ENCODE measurements around the gene GRAMD1B.

GRCh38 chr11:123410218-123410549 is 19.9 kb upstream of the GRAMD1B start:
- TF ChIP-seq CTCF (IDR thresholded peaks at IDR 0.05): no peak
- TF ChIP-seq POLR2A (IDR thresholded peaks at IDR 0.05): no peak
- TF ChIP-seq EP300 (IDR thresholded peaks at IDR 0.05): no peak
- TF ChIP-seq POLR2AphosphoS5 (IDR thresholded peaks at IDR 0.05): no peak
